VCaP (cell line): ENCODE data around the gene H1-8.

Experiments
- H3K27ac ChIP-seq: fragments of 450-650 bp; 2 replicates; pipeline ENCODE4 v1.5.1; 2017
- CTCF ChIP-seq: fragments of 450-650 bp; conservative IDR thresholded peaks from 2 replicates; pipeline ENCODE4 v1.5.1; 2017; ENCODE audit warnings: mild to moderate bottlenecking, moderate library complexity

H1-8 gene

GRCh38 chr3:129549805-129550204 is 6.8 kb downstream of the H1-8 start:
- no peak overlapping the region for H3K27ac ChIP-seq
- TF ChIP-seq CTCF = no peak

- no peak overlapping the region for H3K27ac ChIP-seq
- no peak for TF ChIP-seq CTCF
Observed at GRCh38 chr3:129552287-129553050, 9.5 kb downstream of the H1-8 start.

- TF ChIP-seq CTCF = no peak
- H3K27ac ChIP-seq = no peak overlapping the region
Observed at GRCh38 chr3:129553171-129553570, 10.2 kb downstream of the H1-8 start.

GRCh38 chr3:129553719-129554118 is 10.7 kb downstream of the H1-8 start:
- H3K27ac ChIP-seq = no peak overlapping the region
- TF ChIP-seq CTCF = no peak

- no peak for TF ChIP-seq CTCF
- H3K27ac ChIP-seq = no peak overlapping the region
Observed at GRCh38 chr3:129554356-129555152, 11.6 kb downstream of the H1-8 start.

GRCh38 chr3:129555153-129555550 is 12.2 kb downstream of the H1-8 start:
- no peak overlapping the region for H3K27ac ChIP-seq
- no peak for TF ChIP-seq CTCF

GRCh38 chr3:129555616-129556357 is 12.8 kb downstream of the H1-8 start:
- H3K27ac ChIP-seq = no peak overlapping the region
- no peak for TF ChIP-seq CTCF
